SK-N-DZ (cell line): ENCODE results near the gene NKG7.

ENCODE experiments used
- DNase-seq: peaks from one replicate; pipeline ENCODE4 v3.0.0-alpha.2; 2015; ENCODE audit warnings: low spot score

The NKG7 gene

GRCh38 chr19:51338563-51339312, 33.7 kb downstream of the NKG7 start:
- peak; percentile 69 for DNase-seq

GRCh38 chr19:51337861-51338562, 34.4 kb downstream of the NKG7 start:
- no peak for DNase-seq

GRCh38 chr19:51337141-51337860, 35.2 kb downstream of the NKG7 start:
- DNase-seq = no peak

GRCh38 chr19:51333836-51334460, 38.5 kb downstream of the NKG7 start:
- DNase-seq = peak; percentile 72

- no peak for DNase-seq
These were observed 40.7 kb downstream of the NKG7 start for GRCh38 chr19:51331716-51332115.

GRCh38 chr19:51331193-51331592, 41.3 kb downstream of the NKG7 start:
- no peak for DNase-seq

- DNase-seq = no peak
These were observed 42.1 kb downstream of the NKG7 start for GRCh38 chr19:51330366-51330765.

GRCh38 chr19:51329411-51329810, 43.0 kb downstream of the NKG7 start:
- no peak for DNase-seq

- DNase-seq = no peak
These were observed 45.1 kb downstream of the NKG7 start for GRCh38 chr19:51327066-51328001.

- no peak for DNase-seq
These were observed 46.0 kb downstream of the NKG7 start for GRCh38 chr19:51326216-51327065.

- DNase-seq = no peak
These were observed 47.1 kb downstream of the NKG7 start for GRCh38 chr19:51325161-51325976.

GRCh38 chr19:51324167-51324481, 48.3 kb downstream of the NKG7 start:
- DNase-seq = no peak

- no peak for DNase-seq
These were observed 48.8 kb downstream of the NKG7 start for GRCh38 chr19:51323481-51324166.

- DNase-seq = no peak
These were observed 50.7 kb downstream of the NKG7 start for GRCh38 chr19:51321799-51322198.
